Testis (tissue), 2 donors: Measurements from ENCODE around the gene GAGE13.
"Not testable (repeated sequence)": the region's sequence is repeated elsewhere in the genome, so short reads cannot be mapped to it uniquely, and the experiment has no call there.

Experiments used
- POLR2A ChIP-seq: fragments of 450-650 bp; IDR thresholded peaks from one replicate; pipeline ENCODE4 v1.6.1; 2017; ENCODE audit warnings: antibody characterized with exemption, mild to moderate bottlenecking, moderate library complexity
- TF ChIP-seq, protein P1 (sequence below), 3 experiments: fragments of 450-650 bp in 2 of 3; fragments of 200-600 bp in 1 of 3; sonication (generic) in 1 of 3; IDR thresholded peaks; one replicate each; pipeline ENCODE4 v1.5.1; 2016 to 2019; ENCODE audit warnings: antibody characterized with exemption in 3 of 3, mild to moderate bottlenecking in 2 of 3, moderate library complexity in 1 of 3

DNA sequence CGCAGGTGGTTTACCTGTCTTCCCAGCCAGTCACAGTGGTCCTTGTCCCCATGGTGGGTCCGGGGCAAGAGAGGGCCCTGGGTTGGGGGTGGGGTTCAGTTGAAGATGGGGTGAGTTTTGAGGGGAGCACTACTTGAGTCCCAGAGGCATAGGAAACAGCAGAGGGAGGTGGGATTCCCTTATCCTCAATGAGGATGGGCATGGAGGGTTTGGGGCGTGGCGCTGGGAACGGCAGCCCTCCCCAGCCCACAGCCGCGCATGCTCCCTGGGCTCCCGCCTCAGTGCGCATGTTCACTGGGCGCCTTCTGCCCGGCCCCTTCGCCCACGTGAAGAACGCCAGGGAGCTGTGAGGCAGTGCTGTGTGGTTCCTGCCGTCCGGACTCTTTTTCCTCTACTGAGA, at the start of gene GAGE13:
- TF ChIP-seq, protein P1, sequence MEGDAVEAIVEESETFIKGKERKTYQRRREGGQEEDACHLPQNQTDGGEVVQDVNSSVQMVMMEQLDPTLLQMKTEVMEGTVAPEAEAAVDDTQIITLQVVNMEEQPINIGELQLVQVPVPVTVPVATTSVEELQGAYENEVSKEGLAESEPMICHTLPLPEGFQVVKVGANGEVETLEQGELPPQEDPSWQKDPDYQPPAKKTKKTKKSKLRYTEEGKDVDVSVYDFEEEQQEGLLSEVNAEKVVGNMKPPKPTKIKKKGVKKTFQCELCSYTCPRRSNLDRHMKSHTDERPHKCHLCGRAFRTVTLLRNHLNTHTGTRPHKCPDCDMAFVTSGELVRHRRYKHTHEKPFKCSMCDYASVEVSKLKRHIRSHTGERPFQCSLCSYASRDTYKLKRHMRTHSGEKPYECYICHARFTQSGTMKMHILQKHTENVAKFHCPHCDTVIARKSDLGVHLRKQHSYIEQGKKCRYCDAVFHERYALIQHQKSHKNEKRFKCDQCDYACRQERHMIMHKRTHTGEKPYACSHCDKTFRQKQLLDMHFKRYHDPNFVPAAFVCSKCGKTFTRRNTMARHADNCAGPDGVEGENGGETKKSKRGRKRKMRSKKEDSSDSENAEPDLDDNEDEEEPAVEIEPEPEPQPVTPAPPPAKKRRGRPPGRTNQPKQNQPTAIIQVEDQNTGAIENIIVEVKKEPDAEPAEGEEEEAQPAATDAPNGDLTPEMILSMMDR (IDR thresholded peaks at IDR 0.05): not testable (repeated sequence)
- not testable (repeated sequence) for TF ChIP-seq POLR2A
